D721Med (cell line): ENCODE measurements around the gene NEMP1.
"Not testable (repeated sequence)": the region's sequence is repeated elsewhere in the genome, so short reads cannot be mapped to it uniquely, and the experiment has no call there.

Experiments used
- DNase-seq: peaks from one replicate; pipeline ENCODE4 v3.0.0; 2011; ENCODE audit warnings: low spot score; ENCODE audit not compliant: insufficient read length
- FAIRE-seq: peaks from 2 replicates; lab custom pipeline; 2011; peaks lifted over from hg19 to GRCh38; lab: Jason Lieb, UNC
- CTCF ChIP-seq: IDR thresholded peaks from 2 replicates; pipeline ENCODE4 v1.5.1; 2012; ENCODE audit warnings: mild to moderate bottlenecking, control low read depth; ENCODE audit not compliant: insufficient read depth; ENCODE audit errors: missing control alignments

The NEMP1 gene

GRCh38 chr12:57058454-57058853, 20.1 kb downstream of the NEMP1 start:
- DNase-seq: no peak
- no peak for FAIRE-seq
- TF ChIP-seq CTCF: no peak

- TF ChIP-seq CTCF: no peak
- DNase-seq: no peak
- no peak for FAIRE-seq
These were observed 21.4 kb downstream of the NEMP1 start for GRCh38 chr12:57057067-57057751.

DNA sequence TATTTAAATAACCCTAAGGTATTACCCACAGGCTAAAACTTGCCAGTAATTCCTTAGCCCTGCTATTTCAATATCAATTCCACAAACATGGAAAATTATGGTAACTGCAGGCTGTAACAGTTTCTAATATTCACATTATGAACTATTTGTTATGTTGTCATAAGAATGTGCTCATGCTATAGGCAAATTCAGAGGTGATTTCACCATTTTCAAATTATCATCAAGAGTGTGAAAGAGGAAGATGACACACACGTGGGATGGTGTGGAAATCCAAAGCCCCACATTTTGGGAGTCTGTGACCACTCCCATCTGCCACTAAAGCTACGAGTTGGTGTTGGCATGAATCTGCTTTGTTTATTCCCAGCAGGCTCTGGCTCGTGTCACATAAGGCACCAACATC, 22.8 kb downstream of the NEMP1 start:
- no peak for FAIRE-seq
- DNase-seq: no peak
- TF ChIP-seq CTCF: no peak

DNA sequence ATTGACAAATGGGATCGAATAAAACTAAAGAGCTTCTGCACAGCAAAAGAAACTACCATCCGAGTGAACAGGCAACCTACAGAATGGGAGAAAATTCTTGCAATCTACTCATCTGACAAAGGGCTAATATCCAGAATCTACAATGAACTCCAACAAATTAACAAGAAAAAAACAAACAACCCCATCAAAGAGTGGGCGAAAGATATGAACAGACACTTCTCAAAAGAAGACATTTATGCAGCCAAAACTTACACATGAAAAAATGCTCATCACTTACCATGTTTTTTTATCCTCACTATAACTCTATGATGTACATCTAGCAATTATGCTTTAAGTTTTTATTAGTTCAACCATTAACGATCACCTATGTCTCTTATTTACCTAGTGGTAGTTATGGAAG, 24.7 kb downstream of the NEMP1 start:
- not testable (repeated sequence) for DNase-seq, FAIRE-seq

DNA sequence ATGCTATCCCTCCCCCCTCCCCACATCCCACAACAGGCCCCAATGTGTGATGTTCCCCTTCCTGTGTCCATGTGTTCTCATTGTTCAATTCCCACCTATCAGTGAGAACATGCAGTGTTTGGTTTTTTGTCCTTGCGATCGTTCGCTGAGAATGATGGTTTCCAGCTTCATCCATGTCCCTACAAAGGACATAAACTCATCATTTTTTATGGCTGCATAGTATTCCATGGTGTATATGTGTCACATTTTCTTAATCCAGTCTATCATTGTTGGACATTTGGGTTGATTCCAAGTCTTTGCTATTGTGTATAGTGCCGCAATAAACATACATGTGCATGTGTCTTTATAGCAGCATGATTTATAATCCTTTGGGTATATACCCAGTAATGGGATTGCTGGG, 25.4 kb downstream of the NEMP1 start:
- DNase-seq, FAIRE-seq: not testable (repeated sequence)

DNA sequence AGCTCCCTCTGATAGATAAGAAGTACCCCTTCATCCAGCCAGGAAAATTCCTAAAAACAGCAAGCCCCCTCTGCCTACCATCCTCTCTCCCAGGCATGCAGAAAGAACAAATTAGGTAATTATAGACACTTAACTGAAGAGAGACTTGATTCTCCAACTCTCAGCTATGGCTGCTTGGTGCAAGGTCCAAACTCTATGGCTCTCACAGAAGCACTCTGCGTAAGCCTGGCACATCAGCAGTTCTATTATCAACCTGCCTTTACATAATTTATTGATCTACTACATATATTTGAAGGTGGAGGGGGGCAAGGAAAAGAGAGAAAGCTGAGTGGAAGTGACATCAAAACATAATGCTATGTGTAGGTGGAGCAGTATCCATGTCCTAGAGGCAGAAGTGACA, 27.6 kb downstream of the NEMP1 start:
- TF ChIP-seq CTCF: no peak
- FAIRE-seq (no peak), DNase-seq (no peak)

DNA sequence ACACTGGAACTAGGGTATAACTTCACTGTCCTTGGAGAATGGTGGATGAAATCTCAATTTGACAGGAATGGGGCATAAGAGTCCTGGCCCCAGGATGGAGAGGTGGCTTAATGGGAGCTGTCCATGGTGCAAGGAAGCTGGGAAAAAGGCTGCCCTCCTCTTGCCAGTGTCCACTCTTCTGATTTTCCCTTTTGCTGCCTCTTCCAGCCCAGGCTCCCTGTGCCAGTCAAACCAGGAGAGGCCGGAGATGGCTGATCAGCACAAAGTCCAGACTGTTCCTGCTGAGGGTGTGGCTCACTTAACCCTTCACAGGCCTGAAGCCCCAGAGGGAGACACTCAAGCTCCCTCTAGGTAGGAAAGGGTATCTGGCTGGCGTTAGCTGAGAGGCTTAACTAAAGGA, 28.7 kb downstream of the NEMP1 start, which contains the start of gene MYO1A:
TSS of gene MYO1A (minus strand) at position 240 of the 400 bp plus-strand sequence. CDS start 1,806 bp downstream, outside the sequence.
- no peak for FAIRE-seq
- TF ChIP-seq CTCF: no peak
- DNase-seq: no peak

DNA sequence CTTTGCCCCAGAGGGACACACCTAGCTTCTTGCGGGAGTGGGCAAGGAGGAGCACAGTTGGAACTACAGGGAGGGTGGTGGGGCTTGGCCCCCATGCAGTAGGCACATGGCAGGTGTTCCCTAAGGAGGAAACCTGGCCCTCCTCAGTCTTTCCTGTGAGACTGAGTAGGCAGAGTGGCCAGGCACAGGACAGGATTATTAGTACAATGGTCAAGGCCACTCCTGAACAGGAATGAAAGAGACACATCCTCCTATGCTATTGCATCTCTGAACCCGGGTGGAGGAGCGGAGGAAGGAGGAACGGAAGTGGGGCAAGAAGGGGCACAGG, 29.5 kb downstream of the NEMP1 start:
- DNase-seq (no peak), FAIRE-seq (no peak)
- no peak for TF ChIP-seq CTCF
